Measurements from ENCODE around the gene EGFL7. TPM values are rescaled to one million over a fixed set of nuclear protein-coding genes. Genes with fewer than 3 reads are reported as not detected.
A peak's percentile ranks its signal among the peaks of the same experiment; 100 is the strongest.

Gene EGFL7
- total and polyA plus RNA-seq, 2 of the 13 experiments (the other 11 are each of a cell fraction or from before 2014, with no cell fraction given), result 0.20 to 5.1 TPM

- TF ChIP-seq PAWR (CRISPR knock-in tag; IDR thresholded peaks at IDR 0.05; ENCODE audit: borderline replicate concordance) (no peak), ZNF598 (CRISPR knock-in tag; IDR thresholded peaks at IDR 0.05; ENCODE audit: borderline replicate concordance) (no peak; the same call in 1 of the 2 replicates), NAIF1 (CRISPR knock-in tag; IDR thresholded peaks at IDR 0.05; ENCODE audit: borderline replicate concordance) (no peak), ZNF260 (CRISPR knock-in tag; IDR thresholded peaks at IDR 0.05; ENCODE audit: borderline replicate concordance, low read depth) (no peak), SOX6 (IDR thresholded peaks at IDR 0.05) (no peak), SOX6 (CRISPR knock-in tag; IDR thresholded peaks at IDR 0.05) (peak; percentile 81), ZNF770 (CRISPR knock-in tag; IDR thresholded peaks at IDR 0.05) (no peak), MIER2 (CRISPR knock-in tag; IDR thresholded peaks at IDR 0.05) (no peak), ZNF737 (CRISPR knock-in tag; IDR thresholded peaks at IDR 0.05; ENCODE audit: borderline replicate concordance) (no peak), KDM5B (CRISPR knock-in tag; IDR thresholded peaks at IDR 0.05; ENCODE audit: borderline replicate concordance) (peak; percentile 58; the same call in 1 of the 2 replicates), TBX3 (IDR thresholded peaks at IDR 0.05; ENCODE audit: borderline replicate concordance) (no peak), CREM (IDR thresholded peaks at IDR 0.05) (peak; percentile 50; the same call in 1 of the 2 replicates), CREM (CRISPR knock-in tag; IDR thresholded peaks at IDR 0.05) (no peak), CHCHD3 (CRISPR knock-in tag; IDR thresholded peaks at IDR 0.05) (no peak), FOXO4 (CRISPR knock-in tag; conservative IDR thresholded peaks at IDR 0.05) (no peak), AKNA (CRISPR knock-in tag; IDR thresholded peaks at IDR 0.05; ENCODE audit: borderline replicate concordance) (no peak), PREB (CRISPR knock-in tag; IDR thresholded peaks at IDR 0.05) (no peak), THRA (CRISPR knock-in tag; IDR thresholded peaks at IDR 0.05; ENCODE audit: borderline replicate concordance) (peak; percentile 37; the same call in 1 of the 2 replicates), PITX1 (CRISPR knock-in tag; IDR thresholded peaks at IDR 0.05) (peak; percentile 86)
Measured at GRCh38 chr9:136693490-136694162, 30.9 kb downstream of the EGFL7 start (continued).

All from HepG2 (cell line).